Smooth muscle cell (in vitro differentiated cells): Measurements from ENCODE around the gene ZNF582. TPM values are rescaled to one million over a fixed set of nuclear protein-coding genes. Genes with fewer than 3 reads are reported as not detected.

Experiments used
- DNase-seq: peaks from one replicate; lab custom pipeline; 2025; ENCODE audit not compliant: unreplicated experiment; lab: John Stamatoyannopoulos, UW
- H2AFZ ChIP-seq: fragments of 200-600 bp; sonication (generic); 2 replicates; pipeline ENCODE4 v1.6.0; 2016; ENCODE audit warnings: antibody characterized with exemption, low read depth, mild to moderate bottlenecking
- H3F3A ChIP-seq: fragments of 200-600 bp; sonication (generic); 2 replicates; pipeline ENCODE4 v1.6.0; 2017; ENCODE audit warnings: antibody characterized with exemption, low read depth
- H3K27ac ChIP-seq: fragments of 200-600 bp; sonication (generic); 2 replicates; pipeline ENCODE4 v1.5.1; 2016; ENCODE audit warnings: low read depth, mild to moderate bottlenecking
- H3K27me3 ChIP-seq: fragments of 200-600 bp; sonication (generic); 2 replicates; pipeline ENCODE4 v1.6.1; 2016; ENCODE audit warnings: low read depth, mild to moderate bottlenecking
- H3K36me3 ChIP-seq: fragments of 200-600 bp; sonication (generic); 2 replicates; pipeline ENCODE4 v1.5.1; 2016; ENCODE audit warnings: low read depth
- H3K4me1 ChIP-seq: fragments of 200-600 bp; sonication (generic); 2 replicates; pipeline ENCODE4 v1.5.1; 2016; ENCODE audit warnings: low read depth
- H3K4me2 ChIP-seq: fragments of 200-600 bp; sonication (generic); 2 replicates; pipeline ENCODE4 v1.6.0; 2016; ENCODE audit warnings: mild to moderate bottlenecking
- H3K4me3 ChIP-seq: fragments of 200-600 bp; sonication (generic); 2 replicates; pipeline ENCODE4 v1.5.1; 2016; ENCODE audit warnings: mild to moderate bottlenecking
- H3K79me2 ChIP-seq: fragments of 200-600 bp; sonication (generic); 2 replicates; pipeline ENCODE4 v1.6.0; 2016; ENCODE audit warnings: low read depth, mild to moderate bottlenecking
- H3K9ac ChIP-seq: fragments of 200-600 bp; sonication (generic); 2 replicates; pipeline ENCODE4 v1.6.0; 2016; ENCODE audit warnings: low read depth
- H3K9me3 ChIP-seq: fragments of 200-600 bp; sonication (generic); replicated peaks from 2 replicates; pipeline ENCODE4 v1.5.1; 2016; ENCODE audit warnings: low read depth
- H4K20me1 ChIP-seq: fragments of 200-600 bp; sonication (generic); 2 replicates; pipeline ENCODE4 v1.6.0; 2016; ENCODE audit warnings: low read depth
- CTCF ChIP-seq: fragments of 200-600 bp; sonication (generic); IDR thresholded peaks from 2 replicates; pipeline ENCODE4 v1.5.1; 2017; ENCODE audit warnings: borderline replicate concordance, mild to moderate bottlenecking, antibody characterized with exemption; ENCODE audit not compliant: insufficient read depth, poor library complexity, severe bottlenecking
- WGBS: methylation state at CpG from one replicate; pipeline ENCODE4 v1.1.7; 2016; ENCODE audit warnings: low lambda C conversion rate; 5-methylcytosine and 5-hydroxymethylcytosine counted together
- polyA plus RNA-seq: library from polyadenylated mRNA; unstranded; fragments of >200 nt; fragmentation: Nextera tagmentation; extraction: Ambion mirVana; gene quantifications from 2 replicates; pipeline ENCODE4 v1.2.1, GENCODE V29; 2016
- total RNA-seq: library from RNA; depleted of rRNA; stranded (reverse); fragments of >200 nt; gene quantifications from 2 replicates; pipeline ENCODE4 v1.2.3, GENCODE V29; 2014

ZNF582 gene
- total RNA-seq (0.99 and 4.9 TPM in 2 replicates), polyA plus RNA-seq (3.8 and 4.4 TPM in 2 replicates)

DNA sequence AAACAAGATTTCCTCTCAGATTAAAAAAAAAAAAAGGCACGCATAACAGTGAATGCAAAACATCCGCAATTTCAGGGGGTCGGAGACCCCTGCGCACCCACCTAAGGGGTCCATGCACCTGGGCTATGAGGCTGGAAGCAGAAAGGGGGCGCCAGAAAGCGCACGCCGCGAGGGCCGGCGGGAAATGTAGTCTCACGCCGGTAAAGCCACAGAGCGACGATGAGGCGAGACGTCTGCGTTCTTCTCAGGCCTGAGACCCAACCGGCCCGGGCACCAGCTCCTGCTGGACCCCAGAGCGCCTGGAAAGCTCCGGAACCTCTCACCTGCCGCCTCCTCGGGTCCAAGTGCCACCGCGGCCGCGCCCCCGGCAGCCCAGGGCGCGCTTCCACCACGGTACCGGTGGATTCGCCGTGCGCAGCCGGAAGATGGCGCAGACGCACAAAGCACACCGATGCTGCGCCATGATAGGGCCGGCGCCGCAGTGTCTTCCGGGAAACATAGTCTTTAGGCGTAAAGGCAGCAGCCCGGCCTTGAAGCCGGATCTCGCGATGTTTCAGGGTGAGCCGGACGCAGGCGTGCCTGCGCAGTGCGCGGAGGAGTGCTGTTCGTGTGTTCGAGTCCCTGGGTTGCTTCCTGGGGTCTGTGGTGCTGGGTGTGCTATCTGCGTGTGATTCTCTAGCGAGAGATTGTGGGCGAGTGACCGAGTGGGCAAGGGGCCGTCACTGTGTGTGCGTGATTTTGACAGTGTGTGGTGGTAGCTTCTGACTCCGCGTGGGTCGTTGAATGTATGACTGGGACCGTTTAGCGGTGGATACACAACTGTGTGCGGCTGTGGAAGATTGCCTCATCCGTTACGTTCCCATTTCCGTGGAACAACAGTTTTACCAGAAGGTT, at the start of gene ZNF582:
TSS of gene ZNF582 (minus strand) at position 416 of the 894 bp plus-strand sequence. CDS start 1,782 bp downstream, outside the sequence.
- H3F3A ChIP-seq = no peaks in the 10 kb centered on the region
- H3K4me1 ChIP-seq = peaks cover 6% of the 10 kb centered on the region
- 5% methylated on average over 73 of the region's 73 CpGs for WGBS
- peak within 1 kb of the TSS; percentile 84 for H3K27ac ChIP-seq
- H3K27me3 ChIP-seq = no peaks in the 10 kb centered on the region
- TF ChIP-seq CTCF = peak; percentile 60
- peak within 1 kb of the TSS; percentile 97 for H3K4me2 ChIP-seq
- H3K9ac ChIP-seq = peak within 1 kb of the TSS; percentile 94
- H3K9me3 ChIP-seq = no peaks in the 10 kb centered on the region
- H3K4me3 ChIP-seq = peak within 1 kb of the TSS; percentile 98
- H4K20me1 ChIP-seq = no peaks in the 10 kb centered on the region
- peak within 1 kb of the TSS; percentile 99 for H2AFZ ChIP-seq
- peak; percentile 29 for DNase-seq
- peaks cover 6% of the 10 kb centered on the region for H3K36me3 ChIP-seq
- no peaks in the 10 kb centered on the region for H3K79me2 ChIP-seq

- no peak overlapping the region for H3K9ac ChIP-seq
- no peak overlapping the region for H3K27ac ChIP-seq
- no peak overlapping the region for H3K4me2 ChIP-seq
- no peak overlapping the region for H2AFZ ChIP-seq
- H3K9me3 ChIP-seq = peaks cover 68% of the 10 kb centered on the region
- no peaks in the 10 kb centered on the region for H3K79me2 ChIP-seq
- WGBS = 83% methylated on average over 8 of the region's 8 CpGs
- peaks cover 11% of the 10 kb centered on the region for H3K36me3 ChIP-seq
- no peak for DNase-seq
- no peak for TF ChIP-seq CTCF
- H4K20me1 ChIP-seq = no peaks in the 10 kb centered on the region
- no peak overlapping the region for H3K4me3 ChIP-seq
- no peaks in the 10 kb centered on the region for H3K27me3 ChIP-seq
- no peaks in the 10 kb centered on the region for H3F3A ChIP-seq
- H3K4me1 ChIP-seq = no peaks in the 10 kb centered on the region
Observed at GRCh38 chr19:56441206-56441792, 48.0 kb upstream of the ZNF582 start.

DNA sequence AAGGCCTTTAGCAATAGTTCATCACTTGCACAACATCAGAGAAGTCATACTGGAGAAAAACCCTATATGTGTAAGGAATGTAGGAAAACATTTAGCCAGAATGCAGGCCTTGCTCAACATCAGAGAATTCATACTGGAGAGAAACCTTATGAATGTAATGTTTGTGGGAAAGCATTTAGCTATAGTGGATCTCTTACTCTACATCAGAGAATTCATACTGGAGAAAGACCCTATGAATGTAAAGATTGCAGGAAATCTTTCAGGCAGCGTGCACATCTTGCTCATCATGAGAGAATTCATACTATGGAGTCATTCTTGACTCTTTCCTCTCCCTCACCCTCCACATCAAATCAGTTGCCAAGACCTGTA, 30.6 kb upstream of the ZNF582 start:
- H3K9me3 ChIP-seq = peaks cover 98% of the 10 kb centered on the region
- no peak for TF ChIP-seq CTCF
- 83% methylated on average over 1 of the region's 1 CpG for WGBS
- no peaks in the 10 kb centered on the region for H3K79me2 ChIP-seq
- peaks cover 12% of the 10 kb centered on the region for H3F3A ChIP-seq
- H3K27me3 ChIP-seq = no peaks in the 10 kb centered on the region
- H3K4me2 ChIP-seq = no peak overlapping the region
- no peak overlapping the region for H3K27ac ChIP-seq
- no peak overlapping the region for H3K9ac ChIP-seq
- H2AFZ ChIP-seq = no peak overlapping the region
- no peaks in the 10 kb centered on the region for H4K20me1 ChIP-seq
- H3K4me3 ChIP-seq = no peak overlapping the region
- H3K4me1 ChIP-seq = no peaks in the 10 kb centered on the region
- H3K36me3 ChIP-seq = peaks cover 56% of the 10 kb centered on the region
- no peak for DNase-seq
